Ovary (tissue), 9 donors: ENCODE measurements around the gene TAF15. TPM values are rescaled to one million over a fixed set of nuclear protein-coding genes. Genes with fewer than 3 reads are reported as not detected.
A peak's percentile ranks its signal among the peaks of the same experiment; 100 is the strongest.

ENCODE experiments used
- DNase-seq, 5 donors: peaks; one replicate each; pipeline ENCODE4 v3.0.0-alpha.2; 2019 to 2020
- H3K27ac ChIP-seq, 2 donors: fragments of 200-600 bp; one replicate each; pipeline versions ENCODE4 v1.5.1 to v1.8.0; 2019 to 2022
- H3K27me3 ChIP-seq: fragments of 200-600 bp; one replicate; pipeline ENCODE4 v1.8.0; 2022
- H3K36me3 ChIP-seq: fragments of 200-600 bp; sonication (generic); one replicate; pipeline ENCODE4 v1.5.1; 2019
- H3K4me1 ChIP-seq: one replicate; pipeline ENCODE4 v1.8.1; 2013; ENCODE audit warnings: mild to moderate bottlenecking, moderate library complexity; ENCODE audit not compliant: insufficient read depth
- H3K4me3 ChIP-seq: fragments of 200-600 bp; sonication (generic); one replicate; pipeline ENCODE4 v1.5.1; 2017
- H3K9me3 ChIP-seq, 2 donors: fragments of 200-600 bp in 1 of 2; sonication (generic) in 1 of 2; one replicate each; pipeline versions ENCODE4 v1.5.1 to v1.8.1; 2013 to 2019; ENCODE audit warnings: mild to moderate bottlenecking in 1 of 2, moderate library complexity in 1 of 2
- EP300 ChIP-seq: sonication (generic); formaldehyde crosslinking; IDR thresholded peaks from one replicate; pipeline ENCODE4 v1.6.1; 2017; ENCODE audit warnings: antibody characterized with exemption
- POLR2A ChIP-seq: fragments of 450-650 bp; IDR thresholded peaks from one replicate; pipeline ENCODE4 v1.6.1; 2017; ENCODE audit warnings: antibody characterized with exemption, mild to moderate bottlenecking, moderate library complexity
- WGBS, 3 donors: extraction: QIAGEN DNeasy Blood & Tissue Kit in 1 of 3; methylation state at CpG; one replicate each; pipeline versions ENCODE4 v1.1.5 to v1.1.7; 2013 to 2017; 5-methylcytosine and 5-hydroxymethylcytosine counted together
- intact Hi-C, 4 donors: fragments of 100-400 bp; cut with DNase I; formaldehyde crosslinking; loops; one replicate each; pipeline versions ENCODE4 v1.11.0 to v1.15.1; 2022 to 2023
- polyA plus RNA-seq, 2 donors: library from polyadenylated mRNA; stranded (reverse); fragments of 200-250 nt in 1 of 2; fragments of 350-450 nt in 1 of 2; fragmentation: Illumina TruSeq in 1 of 2; extraction: RNeasy Lipid Tissue Mini Kit (QIAGEN cat#74804) in 1 of 2; gene quantifications; one replicate each; pipeline ENCODE4 v1.2.3, GENCODE V29; 2013 to 2014
- total RNA-seq, 7 donors: library from RNA; depleted of rRNA in 2 of 7; stranded (reverse); fragments of >200 nt in 2 of 7; fragmentation: NEBNext Ultra II Directional in 3 of 7; extraction: Animal tissue kit (Norgen Biotek cat#: 25700) in 3 of 7; gene quantifications; one replicate each; pipeline versions ENCODE4 v1.1.0 to v1.2.4, GENCODE V29; 2016 to 2023
- TF ChIP-seq, protein P1 (sequence below), 3 donors: fragments of 450-650 bp in 2 of 3; fragments of 200-600 bp in 1 of 3; IDR thresholded peaks; one replicate each; pipeline versions ENCODE4 v1.5.1 to v1.8.0; 2016 to 2022; ENCODE audit warnings: antibody characterized with exemption in 3 of 3, mild to moderate bottlenecking in 1 of 3
- donor health status: DM: no; HTN: no; CAD: no; lungs with moderate emphysema.
- donor health status: DM: no; HTN: no; CAD: no.
- donor health status: Bipolar disorder and iron deficiency.
- donor health status: DM: yes; HTN: yes; CAD: no.
- donor health status: DM: no; HTN: no; CAD: no.
- donor health status: DM: yes; HTN: yes; CAD: no.

The TAF15 gene
- total and polyA plus RNA-seq, 9 donors, result 30.2 to 223 (median 126) TPM

DNA sequence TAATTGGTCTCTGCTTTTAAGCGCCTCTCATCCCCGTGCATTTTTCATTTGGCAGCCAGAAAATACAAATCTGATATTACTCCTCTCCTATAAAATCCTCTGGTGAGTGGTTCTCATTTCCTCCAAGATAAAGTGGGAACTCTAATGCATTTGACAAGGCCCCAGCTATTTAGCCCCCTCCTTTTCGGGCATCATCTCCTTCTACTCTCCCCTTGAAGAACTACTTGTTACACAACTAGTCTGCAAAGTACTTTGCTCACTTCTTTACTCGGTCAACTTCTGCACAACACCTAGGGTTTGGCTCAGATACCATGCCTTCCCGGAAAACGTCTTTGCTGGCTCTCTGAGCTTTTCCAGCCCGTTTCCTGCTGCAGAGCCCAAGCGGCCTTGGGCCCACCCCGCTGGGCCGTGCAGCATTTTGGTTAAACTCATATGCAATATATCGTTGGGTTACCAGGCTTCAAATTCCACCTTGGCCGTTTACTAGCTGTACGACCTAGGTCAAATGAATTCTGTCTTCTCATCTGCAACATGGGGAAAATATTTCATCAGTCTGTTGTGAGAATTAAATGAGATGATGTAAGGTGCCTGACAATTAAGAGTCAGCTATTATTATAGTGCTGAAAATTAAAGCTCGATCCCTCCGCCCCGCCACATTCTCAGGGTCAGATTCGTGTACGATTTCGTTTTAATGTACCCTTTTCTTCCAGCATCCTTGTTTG lies 883 bp upstream of the TAF15 start:
- intact Hi-C loops, result loop anchor here in 2 of 4 donors (5.0 kb wide), 2 partner anchors 41 to 46 kb away; partner anchors contain the start of gene C17orf50 (in 1 of the 2)
- peaks cover 4% of the 10 kb centered on the region for H3K4me1 ChIP-seq
- peak overlapping the region in 1 of 2 donors; percentile 84 for H3K27ac ChIP-seq
- 18 to 30% (median 24%) methylated on average over 19 of the region's 19 CpGs for WGBS, 3 donors
- TF ChIP-seq EP300 (no peak), POLR2A (no peak)
- TF ChIP-seq, protein P1, sequence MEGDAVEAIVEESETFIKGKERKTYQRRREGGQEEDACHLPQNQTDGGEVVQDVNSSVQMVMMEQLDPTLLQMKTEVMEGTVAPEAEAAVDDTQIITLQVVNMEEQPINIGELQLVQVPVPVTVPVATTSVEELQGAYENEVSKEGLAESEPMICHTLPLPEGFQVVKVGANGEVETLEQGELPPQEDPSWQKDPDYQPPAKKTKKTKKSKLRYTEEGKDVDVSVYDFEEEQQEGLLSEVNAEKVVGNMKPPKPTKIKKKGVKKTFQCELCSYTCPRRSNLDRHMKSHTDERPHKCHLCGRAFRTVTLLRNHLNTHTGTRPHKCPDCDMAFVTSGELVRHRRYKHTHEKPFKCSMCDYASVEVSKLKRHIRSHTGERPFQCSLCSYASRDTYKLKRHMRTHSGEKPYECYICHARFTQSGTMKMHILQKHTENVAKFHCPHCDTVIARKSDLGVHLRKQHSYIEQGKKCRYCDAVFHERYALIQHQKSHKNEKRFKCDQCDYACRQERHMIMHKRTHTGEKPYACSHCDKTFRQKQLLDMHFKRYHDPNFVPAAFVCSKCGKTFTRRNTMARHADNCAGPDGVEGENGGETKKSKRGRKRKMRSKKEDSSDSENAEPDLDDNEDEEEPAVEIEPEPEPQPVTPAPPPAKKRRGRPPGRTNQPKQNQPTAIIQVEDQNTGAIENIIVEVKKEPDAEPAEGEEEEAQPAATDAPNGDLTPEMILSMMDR (IDR thresholded peaks at IDR 0.05), result no peak
- no peak for DNase-seq
- peak overlapping the region; percentile 96 for H3K4me3 ChIP-seq
- no peaks in the 10 kb centered on the region for H3K9me3 ChIP-seq
- no peaks in the 10 kb centered on the region for H3K27me3 ChIP-seq
- H3K36me3 ChIP-seq, result no peaks in the 10 kb centered on the region

DNA sequence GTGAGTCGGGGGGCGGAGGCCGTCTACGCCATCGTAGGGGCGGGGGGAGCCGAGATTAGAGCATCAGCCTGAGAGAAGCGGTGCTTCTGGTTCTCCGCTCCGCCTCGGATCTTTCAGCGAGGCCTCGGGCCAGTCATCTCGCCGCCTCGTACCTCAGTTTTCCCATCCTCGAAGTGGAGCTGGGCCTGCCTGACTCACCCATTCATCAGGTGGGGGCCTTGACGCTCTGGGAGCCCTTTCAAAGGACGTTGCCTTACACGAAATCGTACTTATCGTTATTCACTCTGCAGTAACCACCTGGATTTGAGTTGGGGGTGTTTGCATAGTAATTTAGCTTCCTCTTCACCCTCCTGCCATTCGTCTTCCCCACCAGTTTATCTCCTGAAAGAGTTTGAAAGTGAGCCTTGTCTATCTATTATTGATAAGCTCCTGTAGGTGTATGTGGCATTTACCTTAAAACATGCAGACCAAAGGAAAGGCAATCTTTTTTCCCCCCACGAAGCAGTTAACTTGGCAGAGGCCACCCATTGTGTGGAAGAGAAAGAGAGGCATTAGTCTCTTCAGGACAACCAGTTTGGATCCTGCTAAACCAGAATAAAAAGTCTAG lies 674 bp downstream of the TAF15 start:
- peak overlapping the region; percentile 84 to 89 for H3K27ac ChIP-seq
- H3K36me3 ChIP-seq, result no peaks in the 10 kb centered on the region
- TF ChIP-seq EP300 (no peak), POLR2A (no peak)
- TF ChIP-seq, protein P1 (IDR thresholded peaks at IDR 0.05), result no peak
- DNase-seq, result no peak
- H3K4me1 ChIP-seq, result peaks cover 6% of the 10 kb centered on the region
- intact Hi-C loops, result loop anchor here in 2 of 4 donors (5.0 kb wide), 2 partner anchors 43 to 48 kb away; partner anchors contain the start of gene C17orf50 (in 1 of the 2)
- no peaks in the 10 kb centered on the region for H3K27me3 ChIP-seq
- H3K9me3 ChIP-seq, result no peaks in the 10 kb centered on the region
- H3K4me3 ChIP-seq, result peak overlapping the region; percentile 96
- WGBS, 3 donors, result 0 to 1% (median 0%) methylated on average over 15 to 24 of the region's 24 CpGs

DNA sequence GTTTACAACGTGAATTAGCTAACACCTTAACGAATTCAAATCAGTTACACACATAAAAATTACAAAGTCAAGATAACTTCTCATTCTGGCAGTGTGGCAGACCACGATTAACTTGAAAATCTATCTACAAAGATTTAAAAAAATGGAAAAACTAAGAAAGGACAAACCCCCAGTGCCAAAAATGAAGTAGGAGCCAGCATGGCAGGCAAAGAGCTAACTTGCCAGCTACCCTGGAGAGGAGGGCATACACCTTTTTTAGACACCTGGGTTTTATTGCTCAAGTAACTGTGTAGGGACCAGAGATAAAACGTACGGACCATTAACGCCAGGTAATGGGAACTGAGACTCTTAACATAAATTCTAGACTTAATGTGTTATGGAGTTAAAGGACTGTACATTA lies 2.5 kb downstream of the TAF15 start:
- Histone ChIP-seq H3K27me3 (no peaks in the 10 kb centered on the region), H3K36me3 (no peaks in the 10 kb centered on the region), H3K4me1 (peaks cover 6% of the 10 kb centered on the region), H3K9me3 (no peaks in the 10 kb centered on the region), H3K27ac (no peak overlapping the region), H3K4me3 (no peak overlapping the region)
- no peak for DNase-seq
- intact Hi-C loops, result no loop called here
- 81 to 84% (median 82%) methylated on average over 6 of the region's 6 CpGs for WGBS, 3 donors
- TF ChIP-seq EP300 (no peak), POLR2A (no peak)
- TF ChIP-seq, protein P1 (IDR thresholded peaks at IDR 0.05), result no peak

DNA sequence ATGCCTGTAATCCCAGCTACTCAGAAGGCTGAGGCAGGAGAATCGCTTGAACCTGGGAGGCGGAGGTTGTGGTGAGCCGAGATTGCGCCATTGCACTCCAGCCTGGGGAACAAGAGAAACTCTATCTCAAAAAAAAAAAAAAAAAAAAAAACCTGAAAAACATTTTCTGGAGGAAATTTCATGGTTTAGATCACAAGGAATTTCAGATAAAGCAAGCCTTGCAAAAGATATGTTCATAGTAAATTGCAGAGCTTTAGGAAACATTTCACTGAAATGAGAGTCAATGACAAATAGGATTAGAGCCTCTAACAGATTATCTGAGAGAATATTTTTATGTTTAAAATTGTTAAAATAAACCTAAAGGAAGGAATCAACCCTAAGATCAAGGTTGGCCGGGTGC lies 3.2 kb downstream of the TAF15 start:
- no peaks in the 10 kb centered on the region for H3K27me3 ChIP-seq
- intact Hi-C loops, result no loop called here

More for the DNA sequence above, 3.2 kb downstream of the TAF15 start:
- TF ChIP-seq EP300 (no peak), POLR2A (no peak)
- TF ChIP-seq, protein P1 (IDR thresholded peaks at IDR 0.05), result no peak
- no peaks in the 10 kb centered on the region for H3K36me3 ChIP-seq
- WGBS, 3 donors, result 93 to 97% (median 94%) methylated on average over 5 of the region's 5 CpGs
- no peak overlapping the region for H3K27ac ChIP-seq
- H3K4me1 ChIP-seq, result peaks cover 6% of the 10 kb centered on the region
- no peak overlapping the region for H3K4me3 ChIP-seq
- H3K9me3 ChIP-seq, result no peaks in the 10 kb centered on the region
- no peak for DNase-seq
